Testis (tissue), 3 donors: Measurements from ENCODE around the gene CEP70. TPM values are rescaled to one million over a fixed set of nuclear protein-coding genes. Genes with fewer than 3 reads are reported as not detected.

ENCODE experiments used
- DNase-seq: peaks from one replicate; pipeline ENCODE4 v3.0.0-alpha.2; 2019
- H3K27ac ChIP-seq, 2 donors: fragments of 200-600 bp; sonication (generic); one replicate each; pipeline ENCODE4 v1.5.1; 2019
- H3K27me3 ChIP-seq: fragments of 200-600 bp; sonication (generic); one replicate; pipeline ENCODE4 v1.5.1; 2019
- H3K36me3 ChIP-seq: fragments of 200-600 bp; sonication (generic); one replicate; pipeline ENCODE4 v1.5.1; 2017; ENCODE audit warnings: low read depth; ENCODE audit errors: missing control alignments
- H3K4me1 ChIP-seq: fragments of 200-600 bp; sonication (generic); one replicate; pipeline ENCODE4 v1.5.1; 2019
- H3K4me3 ChIP-seq, 2 donors: fragments of 200-600 bp; sonication (generic); one replicate each; pipeline ENCODE4 v1.5.1; 2017 to 2019
- H3K9me3 ChIP-seq: fragments of 200-600 bp; sonication (generic); one replicate; pipeline ENCODE4 v1.5.1; 2017
- CTCF ChIP-seq, 3 experiments: fragments of 450-650 bp in 2 of 3; fragments of 200-600 bp in 1 of 3; sonication (generic) in 1 of 3; IDR thresholded peaks; one replicate each; pipeline ENCODE4 v1.5.1; 2016 to 2019; ENCODE audit warnings: antibody characterized with exemption in 3 of 3, mild to moderate bottlenecking in 2 of 3, moderate library complexity in 1 of 3
- POLR2A ChIP-seq: fragments of 450-650 bp; IDR thresholded peaks from one replicate; pipeline ENCODE4 v1.6.1; 2017; ENCODE audit warnings: antibody characterized with exemption, mild to moderate bottlenecking, moderate library complexity
- WGBS, 2 donors: methylation state at CpG; one replicate each; pipeline ENCODE4 v1.1.5; 2018; 5-methylcytosine and 5-hydroxymethylcytosine counted together
- intact Hi-C: fragments of 100-400 bp; cut with DNase I; formaldehyde crosslinking; loops from one replicate; pipeline ENCODE4 v1.15.1; 2023; ENCODE audit warnings: low total_unique reads
- polyA plus RNA-seq: library from polyadenylated mRNA; stranded (reverse); fragments of 350-450 nt; fragmentation: Illumina TruSeq; extraction: RNeasy Lipid Tissue Mini Kit (QIAGEN cat#74804); gene quantifications from one replicate; pipeline ENCODE4 v1.2.3, GENCODE V29; 2014; ENCODE audit warnings: low read depth, low replicate concordance; ENCODE audit not compliant: insufficient read depth
- total RNA-seq, 2 donors: library from RNA; depleted of rRNA; stranded (reverse); fragments of >200 nt; gene quantifications; one replicate each; pipeline ENCODE4 v1.2.3, GENCODE V29; 2016

CEP70 gene
- total and polyA plus RNA-seq, 3 donors from 2014 or later = 37.4 to 66.6 (median 61.4) TPM

GRCh38 chr3:138445236-138445635 lies 148.8 kb downstream of the CEP70 start:
- Histone ChIP-seq H3K9me3 (no peaks in the 10 kb centered on the region), H3K36me3 (no peaks in the 10 kb centered on the region), H3K4me3 (no peak overlapping the region), H3K27me3 (no peaks in the 10 kb centered on the region), H3K4me1 (no peaks in the 10 kb centered on the region), H3K27ac (no peak overlapping the region)
- WGBS, 2 donors = 91 to 92% methylated on average over 7 of the region's 7 CpGs
- TF ChIP-seq CTCF (IDR thresholded peaks at IDR 0.05) (no peak), POLR2A (no peak)
- DNase-seq = no peak
- intact Hi-C loops = no loop called here

Other genes with a start within 250 kb of the CEP70 start
- 10 to 100 TPM; 21.7 to 35.7 TPM for gene MRAS, start 245.7 kb downstream of the CEP70 start, total RNA-seq
- 27.6 TPM for gene MRAS, start 245.7 kb downstream of the CEP70 start, polyA plus RNA-seq
- 1 to 10 TPM; 5.2 to 5.4 TPM for gene ESYT3, start 159.6 kb downstream of the CEP70 start, total RNA-seq
- 1.2 TPM for gene ESYT3, start 159.6 kb downstream of the CEP70 start, polyA plus RNA-seq
- gene FAIM, start 14.5 kb upstream of the CEP70 start, total RNA-seq = 10 to 100 TPM in 1 of 2 donors, 1 to 10 TPM in 1; 7.0 to 10.8 TPM
- gene FAIM, start 14.5 kb upstream of the CEP70 start, polyA plus RNA-seq = 15.3 TPM
- 10 to 100 TPM; 25.9 to 27.7 TPM for gene PIK3CB, start 240.7 kb upstream of the CEP70 start, total RNA-seq
- 14.3 TPM for gene PIK3CB, start 240.7 kb upstream of the CEP70 start, polyA plus RNA-seq